Thymus (tissue), 14 donors: Measurements from ENCODE around the gene NEUROD1. TPM values are rescaled to one million over a fixed set of nuclear protein-coding genes. Genes with fewer than 3 reads are reported as not detected.
"Not testable (repeated sequence)": the region's sequence is repeated elsewhere in the genome, so short reads cannot be mapped to it uniquely, and the experiment has no call there.

Source experiments
- DNase-seq, 9 donors: peaks; one replicate each; pipeline ENCODE4 v3.0.0-alpha.2; 2013; ENCODE audit warnings: low spot score in 9 of 9, low read depth in 6 of 9, missing footprints in 1 of 9
- H3K27ac ChIP-seq, 2 donors: one replicate each; pipeline ENCODE4 v1.5.1; 2013; ENCODE audit warnings: control low read depth in 1 of 2, low read depth in 1 of 2, low read length in 1 of 2, mild to moderate bottlenecking in 1 of 2, moderate library complexity in 1 of 2
- H3K27me3 ChIP-seq, 2 donors: one replicate each; pipeline ENCODE4 v1.5.1; 2013; ENCODE audit warnings: low read length in 1 of 2; ENCODE audit not compliant: control insufficient read depth in 2 of 2, insufficient read depth in 1 of 2
- H3K36me3 ChIP-seq, 2 donors: one replicate each; pipeline ENCODE4 v1.5.1; 2013; ENCODE audit warnings: low read length in 1 of 2, mild to moderate bottlenecking in 1 of 2, moderate library complexity in 1 of 2; ENCODE audit not compliant: control insufficient read depth in 2 of 2, insufficient read depth in 2 of 2
- H3K4me1 ChIP-seq, 2 donors: one replicate each; pipeline ENCODE4 v1.5.1; 2013; ENCODE audit warnings: low read length in 2 of 2; ENCODE audit not compliant: control insufficient read depth in 2 of 2, insufficient read depth in 2 of 2
- H3K4me3 ChIP-seq, 2 donors: one replicate each; pipeline ENCODE4 v1.5.1; 2013; ENCODE audit warnings: low read length in 2 of 2, control low read depth in 1 of 2, mild to moderate bottlenecking in 1 of 2
- H3K9me3 ChIP-seq, 2 donors: one replicate each; pipeline ENCODE4 v1.5.1; 2013; ENCODE audit warnings: low read length in 1 of 2, mild to moderate bottlenecking in 1 of 2; ENCODE audit not compliant: control insufficient read depth in 2 of 2, insufficient read depth in 1 of 2
- WGBS: extraction: QIAGEN DNeasy Blood & Tissue Kit; methylation state at CpG from one replicate; pipeline ENCODE4 v1.1.7; 2013; 5-methylcytosine and 5-hydroxymethylcytosine counted together
- long read RNA-seq, 10 donors: transcript quantifications; one replicate each; lab custom pipeline, GENCODE V29; 2026
- polyA plus RNA-seq: library from polyadenylated mRNA; stranded (reverse); fragments of 200-250 nt; gene quantifications from one replicate; pipeline ENCODE4 v1.2.3, GENCODE V29; 2013
- total RNA-seq: library from RNA; stranded (reverse); fragments of 120-200 nt; gene quantifications from one replicate; pipeline ENCODE4 v1.2.4, GENCODE V29; 2013
- donor health status: healthy.

NEUROD1 gene
- total RNA-seq (0.09 TPM), polyA plus RNA-seq (0.46 TPM)
- long read RNA-seq, donor 1: 0 reads
- long read RNA-seq, donor 2: 0 reads
- long read RNA-seq, donor 3: 0 reads
- long read RNA-seq, donor 4: 0 reads
- long read RNA-seq, donor 5, partial matches to known transcripts: 0 of 1 reads
- long read RNA-seq, donor 5, other reads (novel, unspliced or antisense): 0 of 1 reads
- long read RNA-seq, donor 6, partial matches to known transcripts: 0 of 1 reads
- long read RNA-seq, donor 6, other reads (novel, unspliced or antisense): 0 of 1 reads
- long read RNA-seq, donor 7: 0 reads
- long read RNA-seq, donor 8: 0 reads
- long read RNA-seq, donor 9: 0 reads
- long read RNA-seq, donor 10, partial matches to known transcripts: 0 of 1 reads
- long read RNA-seq, donor 10, other reads (novel, unspliced or antisense): 0 of 1 reads

DNA sequence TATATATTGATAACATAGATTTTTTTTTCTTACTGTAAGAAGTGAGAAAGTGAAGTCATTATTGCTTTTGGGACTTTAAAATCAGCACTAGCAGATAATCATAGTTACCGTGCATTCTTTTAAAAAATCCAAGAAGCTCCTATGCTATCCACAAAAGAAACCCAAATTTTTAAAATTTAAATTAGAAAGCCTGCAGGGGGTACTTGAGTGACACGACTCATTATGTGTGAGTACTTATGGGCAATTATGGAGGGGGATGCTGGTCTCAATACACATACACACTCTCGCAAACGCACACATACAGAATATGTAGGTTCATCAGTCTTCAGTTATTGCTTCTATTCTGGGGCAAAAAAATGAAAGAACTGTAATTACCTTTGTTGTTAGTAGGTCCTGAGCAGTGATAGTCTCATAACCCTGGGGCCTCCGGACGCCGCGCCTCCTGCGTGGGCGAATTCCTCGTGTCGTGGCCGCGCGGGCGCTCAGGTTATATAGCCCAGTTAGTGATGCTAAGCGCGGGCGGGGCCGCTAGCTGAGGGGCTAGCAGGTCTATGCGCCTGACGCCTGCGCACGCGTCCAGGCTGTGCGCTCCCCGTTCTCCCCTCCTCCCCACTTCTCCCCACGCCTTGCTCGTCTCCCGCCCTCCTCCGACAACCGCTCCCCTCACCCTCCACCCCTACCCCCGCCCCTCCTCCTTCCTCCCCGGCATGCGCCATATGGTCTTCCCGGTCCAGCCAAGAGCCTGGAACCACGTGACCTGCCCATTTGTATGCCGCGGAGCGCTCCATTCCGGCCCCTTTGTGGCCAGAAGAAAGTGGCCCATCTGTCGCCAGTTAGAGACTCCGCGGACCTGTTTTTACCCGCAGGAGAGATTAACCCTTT, at the start of gene NEUROD1:
Gene NEUROD1, minus strand, starts transcription at position 463 of the 882 bp plus-strand sequence. CDS start 1,657 bp downstream, outside the sequence.
- DNase-seq: peak in 1 of 9 donors; percentile 5
- Histone ChIP-seq H3K4me1 (peaks cover 7 to 43% of the 10 kb centered on the region in 2 donors), H3K9me3 (peaks cover 3 to 21% of the 10 kb centered on the region in 2 donors), H3K36me3 (no peaks in the 10 kb centered on the region), H3K27me3 (peaks cover 69 to 97% of the 10 kb centered on the region in 2 donors), H3K27ac (no peak within 1 kb of the TSS), H3K4me3 (peak within 1 kb of the TSS in 1 of 2 donors; percentile 4)
- 3% methylated on average over 45 of the region's 45 CpGs for WGBS

GRCh38 chr2:181725476-181725875, 45.2 kb upstream of the NEUROD1 start:
- DNase-seq: no peak
- no peak overlapping the region for H3K4me3 ChIP-seq
- H3K9me3 ChIP-seq: no peaks in the 10 kb centered on the region
- WGBS: 92% methylated on average over 1 of the region's 1 CpG
- H3K36me3 ChIP-seq: no peaks in the 10 kb centered on the region
- no peaks in the 10 kb centered on the region for H3K4me1 ChIP-seq
- H3K27ac ChIP-seq: no peak overlapping the region
- H3K27me3 ChIP-seq: no peaks in the 10 kb centered on the region

- Histone ChIP-seq H3K4me1 (no peaks in the 10 kb centered on the region), H3K9me3 (no peaks in the 10 kb centered on the region), H3K36me3 (no peaks in the 10 kb centered on the region), H3K27me3 (no peaks in the 10 kb centered on the region), H3K27ac (no peak overlapping the region), H3K4me3 (no peak overlapping the region)
- no peak for DNase-seq
Observed at GRCh38 chr2:181724662-181725061, 44.3 kb upstream of the NEUROD1 start.

DNA sequence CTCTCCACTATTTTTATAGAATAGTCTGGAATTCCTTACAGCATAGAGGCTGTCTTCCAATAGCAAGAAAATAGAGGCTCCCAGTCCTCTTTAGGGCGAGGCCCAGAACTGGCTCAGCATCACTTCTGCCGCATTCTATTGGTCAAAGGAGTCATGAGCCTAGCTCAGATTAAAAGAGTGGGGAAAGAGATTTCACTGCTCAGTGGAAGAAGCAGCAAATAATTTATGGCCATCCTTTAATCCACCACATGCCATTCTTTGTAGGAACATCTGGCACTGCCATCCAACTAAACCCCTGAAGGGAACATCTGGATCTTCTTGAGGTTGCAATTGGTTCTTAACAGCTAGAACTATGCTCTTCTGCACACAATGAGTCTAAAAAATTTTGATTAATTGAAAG, 43.4 kb upstream of the NEUROD1 start:
- H3K36me3 ChIP-seq: no peaks in the 10 kb centered on the region
- H3K4me3 ChIP-seq: no peak overlapping the region
- no peaks in the 10 kb centered on the region for H3K27me3 ChIP-seq
- no peak for DNase-seq
- 50% methylated on average over 2 of the region's 2 CpGs for WGBS
- no peak overlapping the region for H3K27ac ChIP-seq
- no peaks in the 10 kb centered on the region for H3K4me1 ChIP-seq
- no peaks in the 10 kb centered on the region for H3K9me3 ChIP-seq

GRCh38 chr2:181715033-181715630, 34.8 kb upstream of the NEUROD1 start:
- peak; percentile 56 to 93 (median 83) for DNase-seq
- no peaks in the 10 kb centered on the region for H3K27me3 ChIP-seq
- no peaks in the 10 kb centered on the region for H3K36me3 ChIP-seq
- no peaks in the 10 kb centered on the region for H3K9me3 ChIP-seq
- WGBS: 0% methylated on average over 2 of the region's 2 CpGs
- no peak overlapping the region for H3K4me3 ChIP-seq
- no peak overlapping the region for H3K27ac ChIP-seq
- no peaks in the 10 kb centered on the region for H3K4me1 ChIP-seq

- not testable (repeated sequence) for H3K36me3 ChIP-seq, H3K4me1 ChIP-seq, DNase-seq, H3K4me3 ChIP-seq, H3K9me3 ChIP-seq, H3K27ac ChIP-seq, H3K27me3 ChIP-seq
Observed at GRCh38 chr2:181711051-181711450, 30.7 kb upstream of the NEUROD1 start.

DNA sequence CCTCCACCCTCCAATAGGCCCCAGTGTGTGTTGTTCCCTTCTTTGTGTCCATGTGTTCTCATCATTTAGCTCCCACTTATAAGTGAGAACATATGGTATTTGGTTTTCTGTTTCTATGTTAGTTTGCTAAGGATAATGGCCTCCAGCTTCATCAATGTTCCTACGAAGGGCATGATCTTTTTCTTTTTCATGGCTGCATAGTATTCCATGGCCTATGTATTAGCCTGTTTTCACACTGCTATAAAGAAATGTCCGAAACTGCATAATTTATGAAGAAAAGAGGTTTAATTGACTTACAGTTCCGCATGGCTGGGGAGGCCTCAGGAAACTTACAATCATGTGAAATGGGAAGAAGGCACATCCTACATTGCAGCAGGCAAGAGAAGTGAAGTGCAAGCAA, 22.2 kb upstream of the NEUROD1 start:
- H3K4me3 ChIP-seq, H3K36me3 ChIP-seq, H3K27ac ChIP-seq, H3K27me3 ChIP-seq, H3K9me3 ChIP-seq, H3K4me1 ChIP-seq, DNase-seq: not testable (repeated sequence)
- WGBS: 96% methylated on average over 3 of the region's 3 CpGs

GRCh38 chr2:181698223-181698622, 17.9 kb upstream of the NEUROD1 start:
- no peak for DNase-seq
- peaks cover 0 to 2% of the 10 kb centered on the region in 2 donors for H3K9me3 ChIP-seq
- WGBS: 98% methylated on average over 1 of the region's 1 CpG
- H3K36me3 ChIP-seq: no peaks in the 10 kb centered on the region
- no peak overlapping the region for H3K4me3 ChIP-seq
- no peak overlapping the region for H3K27ac ChIP-seq
- H3K4me1 ChIP-seq: no peaks in the 10 kb centered on the region
- H3K27me3 ChIP-seq: peaks cover 0 to 3% of the 10 kb centered on the region in 2 donors

GRCh38 chr2:181697571-181697970, 17.3 kb upstream of the NEUROD1 start:
- DNase-seq: no peak
- no peak overlapping the region for H3K4me3 ChIP-seq
- no peaks in the 10 kb centered on the region for H3K36me3 ChIP-seq
- no peaks in the 10 kb centered on the region for H3K4me1 ChIP-seq
- H3K27me3 ChIP-seq: peaks cover 0 to 3% of the 10 kb centered on the region in 2 donors
- H3K27ac ChIP-seq: no peak overlapping the region
- 100% methylated on average over 1 of the region's 1 CpG for WGBS
- no peaks in the 10 kb centered on the region for H3K9me3 ChIP-seq
